Stimulated activated CD4-positive, alpha-beta T cell treated with anti-CD3 and anti-CD28 coated beads, TNF-alpha, amount 100 ng/mL, for 4 hours (primary cell): ENCODE data around the gene METTL9.
"Not testable (repeated sequence)": the region's sequence is repeated elsewhere in the genome, so short reads cannot be mapped to it uniquely, and the experiment has no call there.

Source experiments
- DNase-seq, 3 experiments: peaks; one replicate each; pipeline ENCODE4 v3.0.0-alpha.2; 2020; ENCODE audit warnings: low read depth in 3 of 3

Gene METTL9

GRCh38 chr16:21574372-21574771, 25.0 kb upstream of the METTL9 start:
- no peak for DNase-seq

DNA sequence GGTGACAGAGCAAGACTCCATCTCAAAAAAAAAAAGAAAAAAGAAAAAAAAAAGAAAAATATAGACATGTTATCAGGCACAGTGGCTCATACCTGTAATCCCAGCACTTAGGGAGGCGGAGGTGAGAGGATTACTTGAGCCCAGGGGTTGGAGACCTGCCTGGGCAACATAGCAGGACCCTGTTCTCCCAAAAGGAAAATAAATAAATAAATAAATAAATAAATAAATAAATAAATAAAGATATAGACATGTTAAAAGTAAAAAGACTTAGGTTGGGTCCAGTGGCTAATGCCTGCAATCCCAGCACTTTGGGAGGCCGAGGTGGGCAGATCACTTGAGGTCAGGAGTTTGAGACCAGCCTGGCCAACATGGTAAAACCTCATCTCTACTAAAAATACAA, 23.1 kb upstream of the METTL9 start:
- not testable (repeated sequence) for DNase-seq

GRCh38 chr16:21577487-21577886, 21.9 kb upstream of the METTL9 start:
- not testable (repeated sequence) for DNase-seq

DNA sequence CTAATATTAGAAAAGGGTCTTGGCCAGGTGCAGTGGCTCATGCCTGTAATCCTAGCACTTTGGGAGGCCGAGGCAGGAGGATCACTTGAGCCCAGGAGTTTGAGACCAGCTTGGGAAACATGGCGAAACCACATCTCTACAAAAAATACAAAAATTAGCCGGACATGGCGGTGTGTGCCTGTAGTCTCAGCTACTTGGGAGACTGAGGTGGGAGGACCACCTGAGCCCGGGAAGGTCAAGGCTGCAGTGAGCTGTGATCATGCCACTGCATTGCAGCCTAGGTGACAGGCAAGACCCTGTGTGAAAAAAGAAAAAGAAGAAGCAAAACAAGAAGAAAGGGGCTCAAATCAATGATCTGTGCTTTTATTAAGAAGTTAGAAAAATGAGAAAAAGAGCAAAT, 21.1 kb upstream of the METTL9 start:
- not testable (repeated sequence) for DNase-seq

GRCh38 chr16:21580131-21580530, 19.2 kb upstream of the METTL9 start:
- DNase-seq = not testable (repeated sequence)

DNA sequence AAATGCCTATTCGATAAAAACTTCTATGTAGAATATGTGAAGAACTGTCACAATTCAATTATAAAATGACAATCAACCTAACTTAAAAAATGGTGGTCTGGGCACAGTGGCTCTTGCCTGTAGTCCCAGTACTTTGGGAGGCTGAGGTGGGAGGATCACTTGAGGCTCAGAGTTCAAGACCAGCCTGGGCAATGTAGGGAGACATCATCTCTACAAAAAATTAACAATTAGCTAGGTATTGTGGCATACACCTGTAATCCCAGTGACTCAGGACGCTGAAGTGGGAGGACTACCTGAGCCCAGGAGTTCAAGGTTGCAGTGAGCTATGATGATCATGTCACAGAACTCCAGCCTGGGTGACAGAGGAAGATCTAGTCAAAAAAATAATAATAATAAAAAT, 18.6 kb upstream of the METTL9 start:
- DNase-seq = no peak

DNA sequence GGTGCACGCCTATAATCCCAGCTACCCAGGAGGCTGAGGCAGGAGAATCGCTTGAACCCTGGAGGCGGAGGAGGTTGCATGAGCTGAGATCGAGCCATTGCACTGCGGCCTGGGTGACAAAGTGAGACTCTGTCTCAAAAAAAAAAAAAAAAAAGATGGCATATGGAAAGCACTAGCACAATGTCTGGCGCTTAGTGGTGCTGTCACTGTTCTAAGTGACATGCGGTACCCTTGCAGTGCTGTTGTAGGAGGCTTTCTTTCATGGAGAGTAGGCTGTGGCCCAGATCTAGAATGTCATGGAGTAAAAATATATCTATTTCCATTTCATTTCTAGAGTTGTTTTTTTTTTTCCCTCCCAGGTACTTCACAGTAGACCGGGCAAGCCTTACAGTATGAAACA, 14.6 kb upstream of the METTL9 start:
- DNase-seq = no peak

DNA sequence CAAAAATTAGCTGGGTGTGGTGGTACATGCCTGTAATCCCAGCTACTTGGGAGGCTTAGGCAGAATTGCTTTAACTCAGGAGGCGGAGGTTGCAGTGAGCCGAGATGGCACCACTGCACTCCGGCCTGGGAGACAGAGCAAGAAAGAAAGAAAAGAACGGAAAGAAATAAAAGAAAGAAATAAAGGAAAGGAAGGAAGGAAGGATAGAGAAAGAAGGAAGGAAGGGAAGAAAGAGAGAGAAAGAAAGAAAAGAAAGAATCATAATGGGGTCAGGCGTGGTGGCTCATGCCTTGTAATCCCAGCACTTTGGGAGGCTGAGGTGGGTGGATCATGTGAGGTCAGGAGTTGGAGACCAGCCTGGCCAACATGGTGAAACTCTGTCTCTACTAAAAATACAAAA, 10.8 kb upstream of the METTL9 start:
- not testable (repeated sequence) for DNase-seq

- DNase-seq = no peak
Measured at GRCh38 chr16:21589551-21589950, 9.8 kb upstream of the METTL9 start.

GRCh38 chr16:21590287-21590686, 9.1 kb upstream of the METTL9 start:
- DNase-seq = no peak

GRCh38 chr16:21590796-21591195, 8.6 kb upstream of the METTL9 start:
- DNase-seq = no peak

DNA sequence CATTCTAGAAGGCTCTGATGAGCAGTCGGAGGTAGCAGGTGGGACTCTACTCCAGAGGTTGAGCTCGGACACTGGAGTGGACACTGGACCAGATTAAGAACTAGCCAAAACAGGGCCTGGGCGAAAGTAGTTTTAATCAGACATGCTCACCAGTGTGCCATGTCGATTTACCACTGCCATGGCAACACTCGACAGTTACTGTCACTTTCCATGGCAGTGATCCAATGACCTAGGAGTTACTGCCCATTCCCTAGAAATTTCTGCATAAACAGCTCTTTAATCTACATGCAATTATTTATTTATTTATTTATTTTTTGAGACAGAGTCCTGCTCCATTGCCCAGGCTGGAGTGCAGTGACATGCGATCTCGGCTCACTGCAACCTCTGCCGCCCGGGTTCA, 7.2 kb upstream of the METTL9 start:
- DNase-seq = no peak

GRCh38 chr16:21593530-21594289, 5.7 kb upstream of the METTL9 start:
- no peak for DNase-seq

GRCh38 chr16:21597561-21598030, 1.8 kb upstream of the METTL9 start:
- DNase-seq = no peak

DNA sequence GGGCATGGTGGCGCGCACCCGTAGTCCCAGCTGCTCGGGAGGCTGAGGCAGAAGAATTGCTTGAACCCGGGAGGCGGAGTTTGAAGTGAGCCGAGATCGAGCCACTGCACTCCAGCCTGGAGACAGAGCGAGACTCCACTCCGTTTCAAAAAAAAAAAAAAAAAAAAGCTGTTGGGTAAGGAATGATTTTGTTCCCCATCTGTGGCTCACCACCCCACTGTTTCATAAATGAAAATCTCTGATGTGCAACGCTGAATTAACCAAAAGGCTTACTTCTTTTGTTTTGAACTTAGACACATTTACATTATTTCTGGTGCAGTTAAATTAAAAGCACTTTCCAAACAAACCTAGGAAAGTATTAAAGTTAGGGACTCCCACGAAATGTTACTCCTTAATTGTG, 1.2 kb upstream of the METTL9 start:
- no peak for DNase-seq

GRCh38 chr16:21598701-21599121, 666 bp upstream of the METTL9 start:
- no peak for DNase-seq

DNA sequence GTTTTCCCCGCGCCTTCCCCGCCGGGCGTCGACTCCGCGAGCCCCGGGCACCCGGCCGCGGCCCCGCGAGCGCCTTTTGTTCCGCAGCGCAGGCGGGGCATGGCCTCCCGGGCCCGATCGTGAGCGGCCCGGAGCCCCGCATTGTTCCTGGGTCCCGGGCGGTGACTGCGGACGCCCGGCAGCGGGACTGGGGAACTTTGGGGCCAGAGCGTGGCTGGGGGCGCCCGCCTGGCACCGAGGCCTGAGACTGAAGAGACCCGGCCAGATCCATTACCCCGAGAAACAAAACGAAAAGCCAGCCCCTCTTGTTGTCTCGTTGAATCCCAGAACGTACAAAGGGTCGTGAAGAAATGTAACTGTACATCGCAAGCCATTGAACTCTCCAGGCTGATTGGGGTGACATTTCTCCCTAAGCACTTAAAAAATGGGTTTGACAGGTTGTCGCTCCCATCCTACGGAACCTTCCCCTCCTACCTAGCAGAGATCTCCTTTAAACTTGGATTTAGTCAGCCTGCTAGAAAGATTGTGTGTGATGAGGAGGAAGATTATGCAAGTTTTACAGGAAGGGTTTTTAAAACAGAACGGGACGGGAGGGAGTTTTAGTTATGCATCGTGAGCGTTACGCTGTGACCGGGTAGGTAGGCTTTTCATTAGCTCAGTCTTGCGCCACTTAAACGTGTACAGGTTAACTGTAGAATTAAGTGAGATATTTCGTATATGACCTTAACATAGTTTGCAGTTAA, 825 bp downstream of the METTL9 start:
- no peak for DNase-seq

GRCh38 chr16:21602785-21603184, 3.4 kb downstream of the METTL9 start:
- DNase-seq = no peak

DNA sequence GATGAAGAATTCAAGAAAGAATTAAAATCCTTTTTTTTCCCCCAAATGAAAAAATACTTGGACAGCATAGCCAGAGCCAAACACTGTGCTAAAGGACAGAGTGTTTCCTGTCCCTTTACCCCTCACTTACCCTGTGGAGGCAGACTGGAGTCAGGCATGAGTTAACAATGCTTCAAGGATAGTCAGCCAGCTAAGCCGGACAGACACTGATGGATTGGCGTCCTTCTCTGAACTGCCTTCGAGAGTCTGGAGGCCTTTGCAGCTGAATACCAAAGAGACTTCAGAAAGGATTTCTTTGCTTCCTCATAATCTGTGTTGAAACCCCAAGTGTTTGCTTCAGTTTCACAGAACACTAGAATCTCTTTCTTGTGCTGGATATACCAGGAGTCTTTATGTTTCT, 4.6 kb downstream of the METTL9 start:
- DNase-seq = no peak

- not testable (repeated sequence) for DNase-seq
Measured at GRCh38 chr16:21605848-21606247, 6.5 kb downstream of the METTL9 start.

GRCh38 chr16:21608639-21609328, 9.4 kb downstream of the METTL9 start:
- no peak for DNase-seq

DNA sequence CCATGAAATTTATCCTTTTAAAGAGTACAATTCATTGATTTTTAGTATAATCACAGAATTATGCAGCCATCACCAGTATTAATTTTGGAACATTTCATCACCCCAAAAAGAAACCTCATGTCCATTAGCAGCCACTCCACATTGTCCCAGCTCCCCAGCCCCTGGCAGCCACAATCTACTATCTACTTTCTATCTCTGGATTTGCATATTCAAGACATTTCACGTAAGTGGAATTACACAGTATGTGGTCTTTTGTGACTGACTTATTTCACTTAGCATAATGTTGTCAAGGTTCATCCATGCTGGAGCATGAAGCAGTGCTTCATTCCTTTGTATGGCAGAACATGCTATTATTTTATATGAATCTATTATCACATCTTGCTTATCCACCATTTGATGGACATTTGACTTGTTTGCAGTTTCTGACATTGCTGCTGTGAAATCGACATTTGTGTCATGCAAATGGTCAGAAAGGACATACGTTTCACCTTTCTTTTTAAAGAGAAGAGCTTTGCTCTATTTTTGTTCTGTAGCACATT, 10.7 kb downstream of the METTL9 start:
- DNase-seq = no peak
